Muscle layer of colon (tissue), 2 donors: ENCODE data around the gene WWP2.
A peak's percentile ranks its signal among the peaks of the same experiment; 100 is the strongest.
"Not testable (repeated sequence)": the region's sequence is repeated elsewhere in the genome, so short reads cannot be mapped to it uniquely, and the experiment has no call there.

Experiments
- H3K27ac ChIP-seq: one replicate; pipeline ENCODE4 v1.7.0; 2013; ENCODE audit warnings: low read depth, mild to moderate bottlenecking, low read length, moderate library complexity
- H3K27me3 ChIP-seq, 2 donors: one replicate each; pipeline ENCODE4 v1.7.0; 2013; ENCODE audit warnings: low read length in 2 of 2, mild to moderate bottlenecking in 2 of 2; ENCODE audit not compliant: insufficient read depth in 2 of 2, control insufficient read depth in 1 of 2
- H3K36me3 ChIP-seq: one replicate; pipeline ENCODE4 v1.7.0; 2013; ENCODE audit warnings: mild to moderate bottlenecking, low read length; ENCODE audit not compliant: insufficient read depth
- H3K4me1 ChIP-seq: one replicate; pipeline ENCODE4 v1.7.0; 2013; ENCODE audit warnings: mild to moderate bottlenecking, low read length; ENCODE audit not compliant: insufficient read depth
- H3K4me3 ChIP-seq, 2 donors: one replicate each; pipeline ENCODE4 v1.7.0; 2013; ENCODE audit warnings: low read length in 2 of 2, low read depth in 1 of 2, mild to moderate bottlenecking in 1 of 2, moderate library complexity in 1 of 2
- H3K9ac ChIP-seq: one replicate; pipeline ENCODE4 v1.7.0; 2013; ENCODE audit warnings: low read length
- H3K9me3 ChIP-seq: one replicate; pipeline ENCODE4 v1.7.0; 2013; ENCODE audit warnings: mild to moderate bottlenecking, low read length
- donor health status: abdominal sarcoma.
- donor health status: Adenocarcinoma of cecum.

WWP2 gene

DNA sequence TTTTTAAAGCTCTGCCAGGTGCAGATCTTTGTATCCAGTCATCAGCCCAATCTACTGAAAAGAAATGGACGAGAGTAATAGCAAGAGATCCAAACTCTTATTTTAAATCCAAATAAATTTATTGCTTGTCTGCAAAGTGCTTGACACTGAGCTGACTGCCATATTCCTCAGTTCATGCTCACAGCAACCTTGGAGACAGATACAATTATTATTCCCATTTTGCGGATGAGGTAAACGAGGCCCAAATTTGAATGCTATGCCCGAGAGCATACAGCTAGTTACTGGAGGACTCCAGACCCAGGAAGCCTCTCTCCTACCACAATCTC, 8.0 kb upstream of the WWP2 start:
- Histone ChIP-seq H3K9ac (peak overlapping the region; percentile 84), H3K4me3 (peak overlapping the region; percentile 99 to 100), H3K9me3 (no peaks in the 10 kb centered on the region)

DNA sequence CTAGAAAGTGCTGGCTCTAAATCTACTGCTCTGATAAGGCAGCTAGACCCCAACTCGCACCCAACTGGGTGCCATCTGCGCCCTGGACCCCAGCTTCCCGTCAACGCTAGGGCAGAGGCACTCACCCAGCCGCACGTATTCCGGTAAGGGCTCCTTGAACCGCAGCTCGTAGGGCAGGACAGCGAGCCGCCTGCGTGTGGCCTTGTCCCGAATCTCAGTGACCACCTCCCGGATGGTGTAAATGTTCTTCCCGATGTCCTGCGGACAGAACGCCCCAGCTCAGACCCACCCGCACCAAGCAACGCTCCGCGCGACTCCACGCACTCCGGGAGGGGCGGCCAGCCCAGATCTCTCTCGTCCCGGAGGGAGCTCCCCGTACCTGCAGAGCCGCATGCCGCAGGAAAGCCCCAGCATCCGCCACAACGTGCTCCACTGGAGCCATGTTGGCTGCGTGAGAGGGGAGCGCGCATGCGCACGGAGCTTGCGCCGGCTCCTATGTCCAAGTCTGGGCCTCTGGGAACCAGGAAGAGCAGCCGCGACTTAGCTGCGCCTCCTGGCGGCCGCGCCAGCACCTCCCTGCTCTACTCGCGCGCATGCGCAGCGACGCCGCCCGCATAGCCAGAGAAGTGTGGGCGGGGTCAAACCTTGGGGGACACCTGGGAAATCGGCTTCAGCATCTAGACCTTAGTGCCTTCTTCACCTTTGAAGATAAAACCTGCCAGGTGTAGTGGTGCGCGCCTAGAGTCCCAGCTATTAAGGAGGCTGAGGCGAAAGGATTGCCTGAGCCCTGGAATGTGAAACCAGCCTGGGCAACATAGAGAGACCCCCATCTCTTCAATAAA, 7.4 kb upstream of the WWP2 start, which contains the start of gene NOB1:
Gene NOB1, minus strand, starts transcription at position 458 of the 842 bp plus-strand sequence. Its CDS starts 16 bp downstream, at position 442.
- Histone ChIP-seq H3K27ac (peak within 1 kb of the TSS; percentile 81), H3K36me3 (peaks cover 10% of the 10 kb centered on the region), H3K27me3 (no peaks in the 10 kb centered on the region), H3K9ac (peak within 1 kb of the TSS; percentile 84), H3K9me3 (no peaks in the 10 kb centered on the region), H3K4me3 (peak within 1 kb of the TSS; percentile 99 to 100), H3K4me1 (peaks cover 15% of the 10 kb centered on the region)

More for the DNA sequence above, 8.0 kb upstream of the WWP2 start:
- peak overlapping the region; percentile 81 for H3K27ac ChIP-seq
- H3K27me3 ChIP-seq: no peaks in the 10 kb centered on the region
- peaks cover 15% of the 10 kb centered on the region for H3K4me1 ChIP-seq
- peaks cover 15% of the 10 kb centered on the region for H3K36me3 ChIP-seq

DNA sequence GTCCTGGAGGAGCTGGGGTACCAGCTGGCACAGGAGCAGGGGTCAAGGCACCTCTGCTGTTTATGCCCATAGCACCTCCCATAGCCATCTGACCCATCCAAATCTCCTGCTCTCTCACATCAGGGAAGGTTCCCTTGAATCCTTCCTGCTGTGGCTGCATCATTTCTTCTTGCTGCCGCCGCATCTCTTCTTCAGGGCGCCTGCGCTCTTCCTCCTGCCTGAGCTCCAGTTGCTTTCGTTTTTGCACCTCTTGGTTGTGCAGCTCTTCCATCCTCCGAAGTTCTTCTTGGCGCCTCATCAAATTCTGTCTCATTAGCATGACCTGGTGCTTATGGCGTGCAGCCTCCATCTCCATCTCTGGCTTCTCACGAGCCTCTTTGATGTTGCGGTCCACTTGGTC, 5.4 kb upstream of the WWP2 start:
- H3K36me3 ChIP-seq: no peaks in the 10 kb centered on the region
- H3K4me1 ChIP-seq: peaks cover 17% of the 10 kb centered on the region
- no peak overlapping the region for H3K4me3 ChIP-seq
- H3K9me3 ChIP-seq: no peaks in the 10 kb centered on the region
- no peak overlapping the region for H3K27ac ChIP-seq
- no peak overlapping the region for H3K9ac ChIP-seq
- no peaks in the 10 kb centered on the region for H3K27me3 ChIP-seq

DNA sequence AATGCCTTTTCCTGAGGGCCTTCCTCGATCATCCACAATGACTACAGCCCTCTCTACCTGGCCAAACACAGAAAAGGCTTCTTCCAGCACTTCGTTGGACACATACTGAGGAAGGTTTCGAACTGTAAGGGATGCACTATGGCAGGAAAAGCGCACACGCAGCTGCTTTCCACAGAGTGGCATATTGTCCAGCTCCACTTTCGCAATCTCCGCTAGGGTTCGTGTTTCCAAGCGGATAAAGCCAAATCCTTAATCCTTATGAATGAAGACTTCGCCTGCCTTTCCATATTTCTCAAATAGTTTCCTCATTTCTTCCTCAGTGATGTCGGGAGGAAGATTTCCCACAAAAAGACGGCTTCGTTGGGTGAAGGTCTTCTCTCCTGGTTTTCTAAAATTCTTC, 4.8 kb upstream of the WWP2 start:
- H3K36me3 ChIP-seq, H3K9ac ChIP-seq, H3K9me3 ChIP-seq, H3K27me3 ChIP-seq, H3K27ac ChIP-seq, H3K4me3 ChIP-seq: not testable (repeated sequence)
- H3K4me1 ChIP-seq: peaks cover 20% of the 10 kb centered on the region

DNA sequence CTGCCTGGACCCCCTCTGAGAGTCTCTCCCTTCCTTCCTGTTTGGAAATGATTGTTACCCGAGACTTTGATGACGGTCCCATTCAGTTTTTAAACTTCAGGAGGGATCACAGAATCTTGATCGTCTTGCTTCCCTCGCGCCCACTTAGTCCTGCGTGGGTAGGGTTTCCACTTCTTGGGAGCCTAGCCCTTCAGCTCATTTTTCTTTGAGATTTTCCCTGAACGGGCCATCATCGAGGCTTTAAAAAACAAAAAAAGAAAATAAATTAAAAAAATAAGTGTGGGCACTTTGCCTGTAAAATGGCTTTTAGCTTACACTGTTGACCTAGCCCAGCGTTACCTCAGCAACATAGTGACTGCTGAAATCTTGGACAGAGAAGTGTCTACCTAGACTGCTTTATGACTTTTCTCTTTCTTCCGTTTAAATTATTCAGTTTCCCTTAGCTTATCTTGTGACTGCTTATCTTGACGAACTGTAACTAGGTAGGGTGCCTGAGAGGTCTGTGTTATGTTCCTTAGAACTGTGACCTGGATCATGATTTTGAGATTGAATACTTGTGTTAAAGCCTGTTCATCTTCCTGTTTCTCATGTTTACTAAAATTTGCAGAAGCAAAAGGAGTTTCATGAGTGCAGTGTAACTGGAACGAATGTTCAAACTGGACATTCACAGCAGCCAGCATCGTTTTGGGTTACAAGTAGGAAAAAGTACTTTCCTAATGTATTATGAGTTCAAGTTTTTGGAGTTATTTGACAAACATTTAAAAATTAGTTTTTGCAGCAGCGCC, 874 bp downstream of the WWP2 start:
- peak overlapping the region; percentile 84 to 97 for H3K4me3 ChIP-seq
- no peaks in the 10 kb centered on the region for H3K9me3 ChIP-seq
- peak overlapping the region; percentile 88 for H3K27ac ChIP-seq
- H3K27me3 ChIP-seq: no peaks in the 10 kb centered on the region
- peaks cover 11% of the 10 kb centered on the region for H3K4me1 ChIP-seq
- peak overlapping the region; percentile 90 for H3K9ac ChIP-seq
- no peaks in the 10 kb centered on the region for H3K36me3 ChIP-seq

DNA sequence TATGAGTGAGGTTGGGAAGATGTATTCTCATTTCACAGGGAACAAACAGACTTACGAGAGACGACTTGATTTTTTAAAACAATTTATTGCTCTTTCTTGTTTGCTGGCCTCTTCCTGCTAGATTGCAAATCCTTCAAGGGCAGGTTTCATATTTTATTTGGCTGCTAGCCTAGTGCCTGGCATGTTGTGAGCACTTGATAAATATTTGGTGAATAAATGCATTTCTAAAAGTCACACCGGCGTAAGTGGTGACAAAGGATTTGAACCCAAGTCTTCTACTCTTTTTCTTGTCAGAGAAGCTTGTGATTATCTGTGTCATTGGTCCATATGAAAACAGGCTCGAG, 1.4 kb downstream of the WWP2 start:
- Histone ChIP-seq H3K9ac (peak overlapping the region; percentile 90), H3K4me1 (peaks cover 11% of the 10 kb centered on the region), H3K27me3 (no peaks in the 10 kb centered on the region), H3K36me3 (no peaks in the 10 kb centered on the region), H3K27ac (no peak overlapping the region), H3K9me3 (no peaks in the 10 kb centered on the region), H3K4me3 (peak overlapping the region in 1 of 2 donors; percentile 97)

DNA sequence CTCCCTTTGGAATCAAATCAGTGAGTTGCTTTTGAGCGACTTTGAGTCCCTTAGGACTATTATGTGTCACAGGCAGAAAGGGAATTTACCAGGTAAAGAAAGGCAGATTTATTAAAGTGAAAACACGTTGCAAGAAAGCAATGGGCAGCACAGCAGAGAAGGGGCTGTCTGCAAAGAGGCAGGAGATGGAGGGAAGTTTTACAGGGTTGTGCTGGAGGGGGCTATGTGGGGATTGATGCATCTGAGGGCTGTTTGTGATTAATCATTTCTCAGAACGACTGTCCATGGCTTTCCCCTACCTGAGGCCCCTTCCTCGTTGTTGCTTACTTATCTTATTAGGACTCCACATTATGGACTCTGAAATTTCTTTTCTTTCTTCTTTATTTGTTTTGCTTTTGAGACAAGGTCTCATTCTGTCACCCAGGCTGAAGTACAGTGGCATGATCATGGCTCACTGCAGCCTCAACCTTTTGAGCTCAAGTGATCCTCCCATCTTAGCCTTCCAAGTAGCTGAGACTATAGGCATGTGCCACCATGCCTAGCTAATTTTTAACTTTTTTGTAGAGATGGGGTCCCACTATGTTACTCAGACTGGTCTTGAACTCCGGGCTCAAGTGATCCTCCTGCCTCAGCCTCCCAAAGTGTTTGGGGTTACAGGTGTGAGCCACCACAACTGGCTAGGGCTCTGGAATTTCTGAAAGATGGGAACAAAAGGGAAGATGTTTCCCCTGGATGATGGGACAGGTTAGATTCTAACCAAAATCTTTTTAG, 5.5 kb downstream of the WWP2 start:
- H3K4me1 ChIP-seq: peaks cover 8% of the 10 kb centered on the region
- H3K4me3 ChIP-seq: no peak overlapping the region

DNA sequence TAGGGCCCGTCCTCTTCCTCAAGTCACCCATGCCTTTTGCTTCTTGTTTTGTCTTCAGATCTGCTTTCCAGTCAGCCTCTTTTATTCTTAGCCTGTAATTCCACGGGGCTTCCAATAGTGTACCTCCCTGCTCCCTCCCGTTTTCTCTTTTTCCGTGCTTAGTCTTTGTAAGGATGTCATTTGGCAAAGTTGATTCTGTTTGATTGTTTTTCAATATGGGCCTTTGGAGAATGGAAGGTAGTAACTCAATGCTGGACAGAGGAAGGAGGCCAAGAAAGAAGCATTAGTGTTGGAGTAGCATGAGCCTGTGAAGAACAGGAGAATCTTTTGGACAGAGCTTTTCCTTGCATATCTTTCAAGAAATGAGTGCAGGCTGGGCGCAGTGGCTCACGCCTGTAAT, 6.5 kb downstream of the WWP2 start:
- Histone ChIP-seq H3K36me3 (no peaks in the 10 kb centered on the region), H3K4me1 (peaks cover 6% of the 10 kb centered on the region), H3K27ac (no peak overlapping the region), H3K9me3 (no peaks in the 10 kb centered on the region), H3K9ac (no peak overlapping the region), H3K4me3 (no peak overlapping the region), H3K27me3 (no peaks in the 10 kb centered on the region)

More for the DNA sequence above, 5.5 kb downstream of the WWP2 start:
- no peak overlapping the region for H3K9ac ChIP-seq
- no peaks in the 10 kb centered on the region for H3K9me3 ChIP-seq
- no peak overlapping the region for H3K27ac ChIP-seq
- no peaks in the 10 kb centered on the region for H3K27me3 ChIP-seq
- H3K36me3 ChIP-seq: no peaks in the 10 kb centered on the region

DNA sequence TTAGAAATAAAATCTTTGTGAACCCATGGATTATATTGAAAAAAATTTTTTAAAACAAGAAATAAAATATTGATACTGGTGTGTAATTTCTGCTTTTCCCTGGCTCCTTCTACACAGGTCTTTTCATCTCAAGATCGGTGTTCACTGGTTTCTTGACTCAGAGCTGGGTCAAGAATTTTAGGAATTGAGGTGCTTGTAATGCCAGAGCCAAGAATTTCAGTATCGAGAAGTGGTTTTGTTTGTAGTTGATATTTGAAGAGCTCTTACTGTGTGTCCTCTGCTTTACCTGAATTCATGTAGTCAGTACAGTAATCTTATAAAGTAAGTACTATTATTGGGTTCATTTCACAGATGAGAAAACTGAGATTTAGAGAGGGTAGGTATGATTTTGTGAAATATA, 7.3 kb downstream of the WWP2 start:
- Histone ChIP-seq H3K27me3 (no peaks in the 10 kb centered on the region), H3K4me1 (peaks cover 6% of the 10 kb centered on the region), H3K36me3 (no peaks in the 10 kb centered on the region), H3K9ac (no peak overlapping the region), H3K9me3 (no peaks in the 10 kb centered on the region), H3K4me3 (no peak overlapping the region), H3K27ac (no peak overlapping the region)

DNA sequence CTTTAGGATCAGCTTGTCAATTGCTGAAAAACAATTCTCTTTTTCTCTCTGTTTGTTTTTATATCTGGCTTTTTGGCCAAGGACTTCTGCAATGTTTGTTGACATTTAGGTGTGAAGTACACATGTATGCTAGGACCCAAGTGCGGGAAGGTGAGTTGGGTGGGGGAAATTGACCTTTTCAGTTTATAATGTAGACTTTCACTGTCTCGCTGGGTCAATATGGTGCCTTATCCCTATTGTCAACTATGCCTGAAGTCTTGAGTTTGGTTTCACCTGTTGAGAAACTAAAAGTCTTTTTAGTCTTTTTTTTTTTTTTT, 9.5 kb downstream of the WWP2 start:
- H3K9ac ChIP-seq: no peak overlapping the region
- H3K36me3 ChIP-seq: no peaks in the 10 kb centered on the region
- H3K27ac ChIP-seq: no peak overlapping the region
- H3K9me3 ChIP-seq: peaks cover 8% of the 10 kb centered on the region
- no peak overlapping the region for H3K4me3 ChIP-seq
- peaks cover 6% of the 10 kb centered on the region for H3K4me1 ChIP-seq
- no peaks in the 10 kb centered on the region for H3K27me3 ChIP-seq

DNA sequence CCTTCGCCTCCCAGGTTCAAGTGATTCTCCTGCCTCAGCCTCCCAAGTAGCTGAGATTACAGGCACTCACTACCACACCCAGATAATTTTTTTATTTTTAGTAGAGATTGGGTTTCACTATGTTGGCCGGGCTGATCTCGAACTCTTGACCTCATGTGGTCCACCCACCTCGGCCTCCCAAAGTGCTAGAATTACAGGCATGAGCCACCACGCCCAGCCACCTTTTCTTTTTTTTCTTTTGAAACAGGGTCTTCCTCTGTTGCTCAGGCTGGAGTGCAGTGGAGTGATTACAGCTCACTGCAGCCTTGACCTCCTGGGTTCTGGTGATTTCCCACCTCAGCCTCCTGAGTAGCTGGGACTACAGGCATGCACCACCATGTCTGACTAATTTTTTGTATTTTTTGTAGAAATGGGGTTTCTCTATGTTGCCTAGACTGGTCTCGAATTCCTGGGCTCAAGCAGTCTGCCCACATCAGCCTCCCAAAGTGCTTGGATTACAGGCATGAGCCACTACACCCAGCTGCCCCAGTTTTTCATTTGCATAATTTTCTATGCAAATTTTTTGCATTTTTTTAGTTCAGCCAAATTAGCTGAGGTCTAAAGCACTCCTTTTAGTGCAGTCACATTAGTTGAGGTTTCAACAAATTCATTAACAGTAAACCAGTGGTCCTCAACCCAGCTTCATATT, 11.3 kb downstream of the WWP2 start:
- no peaks in the 10 kb centered on the region for H3K27me3 ChIP-seq
- no peaks in the 10 kb centered on the region for H3K36me3 ChIP-seq
- peaks cover 8% of the 10 kb centered on the region for H3K9me3 ChIP-seq
- H3K4me3 ChIP-seq: no peak overlapping the region
- H3K9ac ChIP-seq: no peak overlapping the region
- H3K27ac ChIP-seq: no peak overlapping the region
- H3K4me1 ChIP-seq: peaks cover 6% of the 10 kb centered on the region
